T-helper 2 cell treated with Interferon-gamma antibody and Interleukin-4, amounts not matched to agents 100 ng/mL and 5 ng/mL, for 36 hours (primary cell): Measurements from ENCODE around the gene OVOL1. TPM values are rescaled to one million over a fixed set of nuclear protein-coding genes. Genes with fewer than 3 reads are reported as not detected.
"Not testable (repeated sequence)": the region's sequence is repeated elsewhere in the genome, so short reads cannot be mapped to it uniquely, and the experiment has no call there.

Experiments
- intact Hi-C: fragments of 100-400 bp; cut with micrococcal nuclease; formaldehyde crosslinking; loops from one replicate; pipeline ENCODE4 v1.15.1; 2023
- total RNA-seq: library from RNA; stranded (reverse); gene quantifications from 2 replicates; pipeline ENCODE4 v1.2.3, GENCODE V29; 2022

The OVOL1 gene
- total RNA-seq, result 0.09 TPM in 1 of 2 replicates, not detected in the other

GRCh38 chr11:65786786-65787636, at the start of gene OVOL1:
Gene OVOL1, plus strand, starts transcription at chr11:65787063. Its CDS starts 311 bp downstream, at chr11:65787374.
- intact Hi-C loops, result loop anchor here (10.0 kb wide), 1 partner anchor 108 kb away; the partner anchor contains the start of gene CCDC85B

- intact Hi-C loops, result no loop called here
These were observed 47.8 kb upstream of the OVOL1 start for GRCh38 chr11:65739022-65739421.

- intact Hi-C loops, result no loop called here
These were observed 45.7 kb upstream of the OVOL1 start for GRCh38 chr11:65741185-65741584.

DNA sequence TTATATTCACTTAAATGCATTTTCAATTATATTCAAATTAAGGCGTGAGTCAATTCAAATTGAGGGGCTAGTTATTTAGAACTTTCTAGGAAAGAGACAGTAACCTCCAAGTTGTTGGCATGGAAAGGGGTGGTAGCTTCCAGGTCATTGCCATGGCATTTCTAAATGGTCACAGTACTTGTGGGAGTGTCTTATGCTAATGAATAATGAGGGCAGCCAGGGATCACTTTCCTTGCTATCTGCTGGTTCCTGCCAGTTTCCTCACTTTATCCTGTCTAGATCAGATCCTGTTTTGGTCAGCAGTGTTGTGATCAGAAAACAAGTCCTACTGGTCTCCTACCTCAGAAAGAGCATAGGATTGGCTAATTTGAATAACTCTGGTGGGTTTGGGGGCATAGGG, 44.5 kb upstream of the OVOL1 start:
- intact Hi-C loops, result no loop called here

- intact Hi-C loops, result no loop called here
These were observed 43.2 kb upstream of the OVOL1 start for GRCh38 chr11:65743681-65744025.

- intact Hi-C loops, result no loop called here
These were observed 42.7 kb upstream of the OVOL1 start for GRCh38 chr11:65744026-65744698.

DNA sequence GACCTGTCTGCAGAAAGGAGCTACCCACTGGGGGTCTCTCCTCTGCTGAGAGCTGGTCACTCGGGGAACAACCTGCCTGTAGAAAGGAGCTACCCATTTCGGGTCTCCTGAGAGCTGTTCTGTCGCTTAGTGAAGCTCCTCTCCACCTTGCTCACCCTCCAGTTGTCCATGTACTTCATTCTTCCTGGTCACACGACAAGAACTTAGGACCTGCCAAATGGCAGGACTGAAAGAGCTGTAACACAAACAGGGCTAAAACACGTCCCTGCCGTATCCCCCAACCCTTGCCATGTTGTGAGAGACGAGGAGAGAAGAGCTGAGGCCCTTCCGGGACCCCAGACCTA, 42.2 kb upstream of the OVOL1 start:
- intact Hi-C loops, result no loop called here

- intact Hi-C loops, result no loop called here
These were observed 41.8 kb upstream of the OVOL1 start for GRCh38 chr11:65745049-65745448.

DNA sequence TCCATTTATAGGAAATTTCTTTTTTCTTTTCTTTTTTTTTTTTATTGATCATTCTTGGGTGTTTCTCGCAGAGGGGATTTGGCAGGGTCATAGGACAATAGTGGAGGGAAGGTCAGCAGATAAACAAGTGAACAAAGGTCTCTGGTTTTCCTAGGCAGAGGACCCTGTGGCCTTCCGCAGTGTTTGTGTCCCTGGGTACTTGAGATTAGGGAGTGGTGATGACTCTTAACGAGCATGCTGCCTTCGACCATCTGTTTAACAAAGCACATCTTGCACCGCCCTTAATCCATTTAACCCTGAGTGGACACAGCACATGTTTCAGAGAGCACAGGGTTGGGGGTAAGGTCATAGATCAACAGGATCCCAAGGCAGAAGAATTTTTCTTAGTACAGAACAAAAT, 24.7 kb upstream of the OVOL1 start:
- intact Hi-C loops, result not testable (repeated sequence)

- intact Hi-C loops, result not testable (repeated sequence)
These were observed 24.0 kb upstream of the OVOL1 start for GRCh38 chr11:65762816-65763215.

DNA sequence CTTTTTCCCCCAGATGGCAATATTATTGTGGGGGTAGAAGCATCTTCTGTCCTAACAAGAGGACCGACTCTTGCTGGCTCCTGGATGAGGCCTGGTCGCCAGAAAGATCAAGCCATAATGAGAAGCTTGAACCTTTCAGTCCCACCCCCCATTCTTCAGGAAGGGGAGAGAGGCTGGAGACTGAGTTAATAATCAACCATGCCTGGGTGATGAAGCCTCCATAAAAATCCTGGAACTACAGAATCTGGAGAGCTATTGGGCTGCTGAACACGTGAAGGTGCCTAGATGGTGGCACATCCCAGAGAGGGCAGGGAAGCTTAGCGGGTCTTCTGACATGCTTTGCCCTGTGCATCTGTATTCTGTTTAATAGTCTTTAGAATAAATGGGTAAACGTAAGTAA, 22.4 kb upstream of the OVOL1 start:
- intact Hi-C loops, result no loop called here

- intact Hi-C loops, result no loop called here
These were observed 20.3 kb upstream of the OVOL1 start for GRCh38 chr11:65766535-65766934.

DNA sequence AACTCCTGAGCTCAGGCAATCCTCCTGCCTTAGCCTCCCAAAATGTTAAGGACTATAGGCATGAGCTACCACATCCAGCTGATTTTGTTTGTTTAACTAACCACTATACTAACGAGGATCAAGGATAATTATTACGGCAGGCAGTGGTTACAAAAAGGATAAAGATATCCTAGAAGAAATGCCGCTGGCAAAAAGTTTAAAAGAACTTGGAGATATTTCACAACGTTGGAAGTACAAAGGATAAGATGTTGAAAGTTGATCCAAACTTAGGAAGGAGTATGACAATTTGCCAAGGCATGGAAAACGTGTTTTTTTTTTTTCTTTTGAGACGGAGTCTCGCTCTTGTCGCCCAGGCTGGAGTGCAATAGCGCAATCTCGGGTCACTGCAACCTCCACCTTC, 19.5 kb upstream of the OVOL1 start:
- intact Hi-C loops, result no loop called here

DNA sequence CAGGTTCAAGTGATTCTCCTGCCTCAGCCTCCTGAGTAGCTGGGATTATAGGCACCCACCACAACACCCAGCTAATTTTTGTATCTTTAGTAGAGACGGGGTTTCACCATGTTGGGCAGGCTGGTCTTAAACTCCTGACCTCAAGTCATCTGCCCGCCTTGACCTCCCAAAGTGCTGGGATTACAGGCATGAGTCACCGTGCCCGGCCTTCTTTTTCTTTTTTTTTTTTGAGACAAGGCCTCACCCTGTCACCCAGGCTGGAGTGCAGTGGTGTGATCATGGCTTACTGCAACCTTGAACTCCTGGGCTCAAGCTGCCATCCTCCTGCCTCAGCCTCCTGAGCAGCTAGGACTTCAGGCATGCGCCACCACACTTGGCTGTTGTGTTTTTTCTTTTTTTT, 19.1 kb upstream of the OVOL1 start:
- intact Hi-C loops, result loop anchor here (2.0 kb wide), 1 partner anchor 55 kb away; the partner anchor contains the start of gene KAT5

- intact Hi-C loops, result no loop called here
These were observed 15.8 kb upstream of the OVOL1 start for GRCh38 chr11:65770951-65771567.

GRCh38 chr11:65771589-65772112, 15.2 kb upstream of the OVOL1 start:
- intact Hi-C loops, result no loop called here

- intact Hi-C loops, result no loop called here
These were observed 13.0 kb upstream of the OVOL1 start for GRCh38 chr11:65773784-65774411.

GRCh38 chr11:65774525-65775306, 12.1 kb upstream of the OVOL1 start:
- intact Hi-C loops, result no loop called here

DNA sequence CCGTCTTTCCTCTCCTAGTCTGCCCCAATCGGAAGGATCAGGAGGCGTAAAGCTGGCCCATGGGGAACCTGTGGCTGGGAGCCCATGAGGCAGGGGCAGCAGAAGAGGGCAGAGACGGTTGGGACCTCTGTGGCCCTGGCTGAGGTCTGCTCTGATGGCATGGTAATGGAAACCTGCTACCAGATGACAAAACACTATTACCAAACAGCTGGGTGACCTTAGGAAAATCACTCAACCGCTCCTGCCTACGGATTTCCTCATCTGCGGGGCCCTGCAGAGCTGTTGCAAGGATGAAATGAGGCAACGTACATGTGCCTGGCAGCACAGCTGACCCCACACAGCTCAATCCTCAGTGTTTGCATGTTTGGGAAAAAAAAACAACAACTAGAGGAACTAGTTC, 10.7 kb upstream of the OVOL1 start:
- intact Hi-C loops, result no loop called here

DNA sequence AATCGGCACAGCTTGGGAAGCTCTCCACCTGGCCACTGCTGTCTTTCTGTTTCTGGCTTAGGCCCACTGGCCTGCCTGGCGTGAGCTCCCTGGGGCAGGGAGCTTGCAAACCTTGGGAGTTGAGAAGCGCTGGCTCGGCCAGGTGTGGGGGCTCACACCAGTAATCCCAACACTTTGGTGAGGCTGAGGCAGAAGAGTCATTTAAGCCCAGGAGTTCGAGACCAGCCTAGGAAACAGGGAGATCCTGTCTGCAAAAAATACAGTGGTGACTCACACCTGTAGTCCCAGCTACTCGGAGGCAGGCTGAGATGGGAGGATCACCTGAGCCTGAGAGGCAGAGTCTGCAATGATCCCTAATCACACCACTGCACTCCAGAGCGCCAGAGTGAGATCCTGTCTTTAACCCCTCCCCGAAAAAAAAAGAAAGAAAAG, 10.1 kb upstream of the OVOL1 start:
- intact Hi-C loops, result no loop called here

DNA sequence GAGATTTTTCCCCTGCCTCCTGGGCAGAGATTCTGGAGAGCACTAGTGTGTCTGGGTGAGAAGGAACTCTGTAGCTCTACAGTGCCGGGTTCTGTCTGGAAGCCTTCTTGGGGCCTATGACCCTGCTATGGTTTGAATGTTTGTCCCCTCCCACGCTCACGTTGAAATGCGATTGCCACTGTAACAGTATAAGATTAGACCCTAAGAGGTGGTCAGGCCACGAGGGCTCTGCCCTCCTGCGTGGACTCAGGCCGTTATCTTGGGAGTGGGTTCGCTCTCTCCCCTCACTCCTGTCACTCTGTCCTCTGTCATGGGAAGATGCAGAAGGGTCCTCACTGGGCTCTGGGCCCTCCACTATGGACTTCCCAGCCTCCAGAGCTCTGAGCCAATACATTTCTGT, 9.6 kb upstream of the OVOL1 start:
- intact Hi-C loops, result no loop called here
